Measurements from ENCODE around the gene STK17A. TPM values are rescaled to one million over a fixed set of nuclear protein-coding genes. Genes with fewer than 3 reads are reported as not detected.

STK17A gene
- 37.2 and 64.0 TPM in 2 replicates for total RNA-seq

DNA sequence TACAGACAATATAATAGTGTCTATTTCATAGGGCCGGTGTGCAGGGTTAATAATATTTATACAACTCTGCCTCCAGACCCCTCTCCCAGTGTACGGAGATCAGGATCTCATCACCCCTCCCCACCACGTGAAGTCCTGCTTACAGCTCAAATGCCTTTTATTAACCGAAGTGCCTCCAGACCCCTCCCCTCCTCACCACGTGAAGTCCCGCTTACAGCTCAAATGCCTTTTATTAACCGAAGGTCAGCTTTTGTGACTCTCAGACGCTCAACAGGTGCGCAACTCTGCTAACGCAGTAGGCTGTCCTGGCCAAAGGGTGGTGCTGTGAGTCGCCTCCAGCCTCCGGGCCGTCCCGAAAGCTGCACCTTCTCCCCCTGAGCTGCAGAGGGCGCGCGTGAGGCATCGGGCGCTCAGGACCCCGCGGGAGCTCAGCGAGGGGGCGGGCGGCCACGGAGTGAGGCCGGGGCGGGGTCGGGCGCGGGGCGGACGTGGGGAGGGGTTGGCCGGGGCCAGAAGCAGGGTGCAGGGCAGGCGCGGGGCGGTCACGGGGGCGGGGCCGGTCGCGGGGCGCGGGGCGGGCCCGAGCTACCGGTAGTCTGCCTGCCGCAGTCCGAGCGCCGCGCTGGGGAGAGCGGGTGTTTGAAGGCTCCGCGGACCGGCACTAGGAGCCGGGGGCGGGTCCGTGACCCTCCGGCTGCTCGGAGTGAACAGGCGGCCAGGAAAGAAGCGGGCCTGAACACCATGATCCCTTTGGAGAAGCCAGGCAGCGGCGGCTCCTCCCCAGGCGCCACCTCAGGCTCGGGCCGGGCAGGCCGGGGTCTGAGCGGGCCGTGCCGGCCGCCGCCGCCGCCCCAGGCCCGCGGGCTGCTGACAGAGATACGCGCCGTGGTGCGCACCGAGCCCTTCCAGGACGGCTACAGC, at the start of gene STK17A:
TSS of gene STK17A (plus strand) at position 606 of the 921 bp plus-strand sequence. CDS start at position 742, 136 bp downstream.
- no peak for DNase-seq (ENCODE audit: extremely low read depth, low read depth, low spot score)

DNA sequence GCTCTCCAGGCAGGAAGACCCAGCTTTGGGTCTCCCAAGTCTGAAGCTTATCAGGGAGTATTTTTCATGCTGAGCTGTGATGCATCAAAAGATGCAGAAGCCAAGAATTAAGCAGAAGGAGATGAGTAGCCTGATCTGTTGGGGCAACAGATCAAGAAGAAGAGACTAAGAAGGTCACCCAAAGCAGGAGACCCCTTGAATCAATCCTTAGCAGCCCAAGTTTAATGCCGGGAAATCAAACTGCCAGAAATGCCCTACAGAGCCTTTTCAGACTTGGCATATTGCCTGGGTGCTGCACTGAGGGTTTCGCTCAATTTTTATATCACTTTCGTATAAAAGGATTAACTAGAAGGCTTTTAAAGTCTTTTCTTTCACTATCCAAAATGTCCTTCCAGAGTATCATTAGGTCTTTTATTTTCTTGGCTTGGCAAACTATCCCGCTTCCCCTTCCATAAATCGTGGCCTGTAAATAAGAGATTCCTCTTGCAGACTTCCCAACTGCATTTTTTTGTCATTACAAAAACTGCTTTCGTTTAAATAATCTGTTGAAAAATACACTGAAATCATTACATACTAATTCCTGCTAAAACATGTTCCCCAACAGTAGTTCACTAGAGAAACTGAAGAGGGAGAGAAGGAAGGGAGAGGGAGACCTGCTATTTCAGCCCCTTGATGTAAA, 49.0 kb upstream of the STK17A start:
- DNase-seq (ENCODE audit: extremely low read depth, low read depth, low spot score) = no peak

DNA sequence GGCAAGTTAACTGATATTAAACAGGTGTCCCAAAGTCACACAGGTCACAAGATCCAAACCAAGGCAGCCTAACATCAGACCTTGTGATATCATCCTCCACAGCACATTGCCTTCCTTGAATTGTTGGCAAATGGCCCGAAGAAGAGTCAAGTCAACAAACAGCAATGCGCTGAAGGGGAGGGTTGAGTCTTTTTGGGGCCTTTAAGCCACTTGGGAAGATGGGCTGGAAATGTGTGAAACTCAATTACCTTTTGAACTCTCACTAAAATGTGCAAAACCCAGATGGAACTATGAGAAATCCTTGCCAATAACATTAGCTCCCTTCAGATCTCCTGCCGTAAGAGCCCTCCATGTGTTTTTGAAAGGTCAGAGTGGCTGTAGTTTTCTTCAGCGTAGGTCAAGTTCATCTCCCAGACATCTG, 47.9 kb upstream of the STK17A start:
- DNase-seq (ENCODE audit: extremely low read depth, low read depth, low spot score) = no peak

DNA sequence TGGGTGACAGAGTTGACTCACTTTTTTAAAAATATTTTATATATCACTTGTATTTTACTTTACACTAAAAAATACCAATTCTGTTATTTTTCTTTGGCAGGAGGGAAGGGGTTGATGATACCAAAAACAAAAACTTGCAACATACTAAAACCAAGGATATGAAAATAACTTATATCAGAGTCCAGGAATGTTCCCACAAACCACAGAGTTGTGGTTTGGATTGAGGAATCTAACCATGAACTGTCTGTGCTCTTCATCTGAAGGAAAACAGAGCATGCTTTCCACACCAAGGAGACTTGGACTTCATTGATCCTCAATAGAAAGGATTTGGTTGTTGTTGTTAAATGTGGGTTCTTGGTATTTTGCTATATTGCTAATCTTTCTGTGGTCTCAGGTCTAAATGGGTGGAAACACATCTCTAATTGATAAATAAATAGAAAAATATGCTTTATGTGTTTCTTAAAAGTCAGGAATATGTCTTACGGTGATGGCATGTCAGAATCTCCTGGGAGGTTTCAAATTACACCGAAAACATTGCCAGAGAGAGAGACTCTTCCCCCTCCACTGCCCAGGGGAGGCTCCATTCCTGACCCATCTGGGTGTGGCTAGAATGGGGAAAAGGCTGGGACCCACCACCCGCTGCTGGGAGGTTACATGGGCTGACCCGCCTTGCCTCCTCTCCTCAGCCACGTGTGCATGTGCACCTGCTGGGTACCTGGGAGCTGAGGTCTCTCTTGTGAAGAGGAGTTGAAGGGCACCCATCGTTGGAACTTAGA, 46.9 kb upstream of the STK17A start:
- no peak for DNase-seq (ENCODE audit: extremely low read depth, low read depth, low spot score)

DNA sequence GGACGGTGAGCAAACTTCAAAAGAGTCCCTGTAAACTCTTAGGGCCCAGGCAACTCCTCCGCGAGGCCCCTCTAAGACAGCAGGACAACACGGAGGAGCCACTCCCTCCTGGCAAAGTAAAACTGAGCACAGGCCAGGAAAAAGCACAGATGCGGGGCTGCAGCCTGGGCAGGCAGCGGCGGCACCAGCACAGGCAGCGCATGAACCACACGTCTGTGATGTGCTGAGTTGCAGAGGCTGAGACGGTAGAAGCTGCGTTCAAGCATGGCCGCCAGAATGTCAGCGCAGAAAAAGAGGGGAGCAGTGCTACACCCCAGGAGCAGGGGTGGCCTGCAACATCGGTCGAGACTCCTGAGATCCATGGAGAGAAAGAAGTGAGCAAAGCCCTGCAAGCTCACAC, 46.1 kb upstream of the STK17A start:
- DNase-seq (ENCODE audit: extremely low read depth, low read depth, low spot score) = no peak

DNA sequence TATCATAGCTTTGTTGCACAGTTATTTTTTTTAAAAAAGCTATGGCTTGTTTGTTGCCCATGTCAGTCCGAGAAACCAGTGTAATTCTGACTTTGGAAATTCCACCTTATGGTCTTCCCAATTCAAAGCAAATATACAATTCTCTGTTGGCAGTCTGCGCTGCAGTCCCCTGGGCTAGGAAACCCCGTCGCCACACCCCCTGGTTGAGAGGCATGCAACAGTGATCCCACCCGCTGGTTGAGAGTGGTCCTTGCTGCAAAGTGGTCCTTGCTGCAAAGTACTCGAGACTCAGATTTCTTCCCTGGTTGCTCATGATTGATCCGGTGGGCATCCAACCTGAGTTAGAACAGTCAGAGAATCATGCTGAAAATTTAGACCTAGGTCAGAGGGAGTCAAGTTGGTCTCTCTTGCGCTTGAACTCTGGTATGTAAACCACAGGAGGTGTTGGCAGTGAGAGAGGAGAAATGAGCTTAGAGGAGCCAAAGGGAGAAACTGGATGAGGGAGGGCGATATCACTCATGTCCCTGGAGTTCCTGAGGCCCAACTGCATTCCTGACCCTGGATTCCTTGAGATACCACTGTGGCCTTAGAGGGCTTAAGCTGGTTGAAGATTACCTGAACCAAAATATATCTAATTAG, 45.0 kb upstream of the STK17A start:
- DNase-seq (ENCODE audit: extremely low read depth, low read depth, low spot score) = no peak

DNA sequence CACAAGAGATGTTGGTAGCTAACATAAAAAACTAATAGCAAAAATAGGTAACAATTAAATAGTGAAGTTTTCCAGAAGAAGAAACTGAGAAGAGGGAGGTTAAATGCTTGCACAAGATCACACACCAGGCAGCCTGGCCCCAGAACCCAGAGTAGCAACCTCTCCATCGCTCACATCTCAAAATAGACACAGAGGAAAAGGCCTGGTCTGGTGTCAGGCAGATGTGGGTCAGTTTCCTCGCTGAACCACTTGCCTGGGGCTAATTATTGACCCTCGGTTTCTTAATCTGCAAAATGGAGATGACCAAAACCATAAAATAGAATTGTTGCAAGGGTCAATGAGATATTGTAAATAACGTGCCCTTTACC, 44.5 kb upstream of the STK17A start:
- no peak for DNase-seq (ENCODE audit: extremely low read depth, low read depth, low spot score)

DNA sequence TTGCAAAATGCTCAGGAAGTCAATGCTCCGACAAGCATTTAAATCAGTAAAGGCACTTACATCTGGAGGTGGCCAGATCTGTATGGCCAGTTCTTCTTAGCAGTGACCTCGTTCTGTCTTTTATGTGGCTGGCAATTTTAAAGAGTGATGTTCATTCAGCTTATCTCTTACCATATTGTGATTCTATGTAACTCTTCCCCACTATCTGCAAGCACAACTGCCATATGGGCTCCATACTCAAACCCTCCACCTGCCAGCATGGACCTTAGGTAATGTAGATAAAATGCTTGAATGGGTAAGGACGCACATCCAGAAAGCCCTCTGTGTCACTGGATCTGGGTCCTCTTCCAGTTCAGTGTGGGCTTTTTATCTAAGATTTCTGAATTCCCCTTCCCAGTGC, 42.4 kb upstream of the STK17A start:
- no peak for DNase-seq (ENCODE audit: extremely low read depth, low read depth, low spot score)

DNA sequence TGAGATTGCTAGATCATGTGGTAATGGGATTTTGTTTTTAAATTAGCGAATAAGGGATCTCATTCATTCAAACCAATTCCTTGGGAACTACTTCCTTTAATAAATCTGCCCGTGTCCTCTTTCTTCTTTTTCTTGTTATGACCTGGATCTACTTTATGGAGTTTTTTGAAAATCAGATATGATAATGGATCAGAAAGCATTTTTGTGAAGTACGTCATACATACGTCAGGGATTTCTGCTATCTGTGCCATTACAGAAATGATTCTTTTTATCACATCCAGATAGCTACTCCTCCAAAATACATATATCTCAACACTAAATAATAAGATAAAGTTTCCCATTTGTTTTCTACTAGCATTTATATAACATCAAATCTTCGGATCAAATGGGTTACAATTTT, 40.2 kb upstream of the STK17A start:
- DNase-seq (ENCODE audit: extremely low read depth, low read depth, low spot score) = no peak

DNA sequence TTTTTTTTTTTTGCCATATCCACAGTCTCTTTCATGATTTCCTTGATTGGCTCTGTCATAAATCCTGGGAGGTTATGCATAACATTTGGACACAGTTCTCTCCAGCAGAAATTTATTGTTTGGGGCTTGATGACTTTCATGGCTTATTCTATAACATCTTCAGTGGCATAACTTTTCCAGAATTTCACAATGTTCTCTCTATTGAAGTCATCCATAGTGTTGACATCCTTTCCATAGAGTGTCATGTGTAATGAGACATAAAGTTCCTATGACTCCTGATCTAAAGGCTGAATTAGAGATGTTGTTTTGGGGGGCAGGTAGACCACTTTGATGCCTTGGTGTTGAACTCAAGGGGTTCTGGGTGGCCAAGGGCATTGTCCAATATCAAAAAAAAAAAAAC, 36.7 kb upstream of the STK17A start:
- DNase-seq (ENCODE audit: extremely low read depth, low read depth, low spot score) = no peak

DNA sequence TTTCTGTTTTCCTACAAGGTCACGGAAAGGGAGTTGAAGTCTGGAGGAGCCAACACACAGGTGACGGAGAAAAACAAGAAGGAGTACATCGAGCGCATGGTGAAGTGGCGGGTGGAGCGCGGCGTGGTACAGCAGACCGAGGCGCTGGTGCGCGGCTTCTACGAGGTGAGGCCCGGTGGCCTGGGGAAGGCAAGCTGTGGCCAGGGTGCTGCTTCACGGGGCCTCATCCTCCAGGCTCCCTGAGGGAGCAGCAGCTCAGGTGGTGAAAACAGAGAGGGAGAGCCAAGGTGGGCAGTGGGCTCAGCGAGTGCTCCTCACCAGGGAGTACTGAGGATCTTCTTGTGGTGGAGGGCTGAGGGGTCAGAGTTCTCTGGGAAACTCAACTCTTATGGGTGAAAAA, 32.5 kb upstream of the STK17A start:
- no peak for DNase-seq (ENCODE audit: extremely low read depth, low read depth, low spot score)

DNA sequence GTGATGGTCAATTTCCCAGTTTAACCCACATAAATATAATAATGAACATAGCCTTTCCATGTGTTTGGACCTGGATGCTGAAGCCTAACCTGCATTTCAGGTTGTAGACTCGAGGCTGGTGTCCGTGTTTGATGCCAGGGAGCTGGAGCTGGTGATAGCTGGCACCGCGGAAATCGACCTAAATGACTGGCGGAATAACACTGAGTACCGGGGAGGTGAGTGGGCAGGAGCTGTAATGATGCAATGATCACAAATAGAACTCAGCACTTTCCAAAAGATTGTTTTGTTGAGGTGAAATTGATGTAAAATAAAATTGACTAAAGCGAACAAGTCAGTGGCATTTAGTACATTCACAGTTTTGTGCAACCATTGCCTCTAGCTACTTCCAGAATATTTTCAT, 30.8 kb upstream of the STK17A start:
- DNase-seq (ENCODE audit: extremely low read depth, low read depth, low spot score) = no peak

DNA sequence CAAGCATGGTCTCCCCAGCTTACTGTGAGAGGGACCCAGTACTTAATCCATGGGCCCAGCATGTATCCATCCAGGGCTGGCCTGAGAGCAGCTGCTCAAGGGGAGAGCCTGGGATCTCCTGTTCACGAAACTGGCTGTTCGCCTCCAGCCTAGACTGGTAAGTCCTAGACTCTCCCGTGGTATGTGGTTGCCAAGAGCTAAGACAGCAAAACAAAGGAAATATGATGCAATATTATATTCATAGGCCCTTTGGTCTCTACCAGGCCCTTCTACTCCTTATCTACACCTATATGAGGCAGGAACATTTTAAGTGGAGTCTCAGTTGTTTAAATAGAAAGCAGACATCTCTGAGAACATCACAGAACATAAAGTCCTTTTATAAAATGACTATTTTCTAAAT, 28.9 kb upstream of the STK17A start:
- DNase-seq (ENCODE audit: extremely low read depth, low read depth, low spot score) = no peak

DNA sequence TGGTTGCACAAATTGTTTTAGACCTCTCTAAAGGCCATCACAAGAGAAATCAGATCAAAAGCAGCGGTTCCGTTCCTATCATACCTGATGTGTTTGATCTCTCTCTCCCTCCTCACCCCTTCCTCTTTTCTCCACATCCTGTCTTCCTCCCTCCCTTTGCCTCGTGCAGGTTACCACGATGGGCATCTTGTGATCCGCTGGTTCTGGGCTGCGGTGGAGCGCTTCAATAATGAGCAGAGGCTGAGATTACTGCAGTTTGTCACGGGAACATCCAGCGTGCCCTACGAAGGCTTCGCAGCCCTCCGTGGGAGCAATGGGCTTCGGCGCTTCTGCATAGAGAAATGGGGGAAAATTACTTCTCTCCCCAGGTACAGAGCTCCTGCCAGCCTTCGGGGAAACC, 28.5 kb upstream of the STK17A start:
- DNase-seq (ENCODE audit: extremely low read depth, low read depth, low spot score) = no peak

DNA sequence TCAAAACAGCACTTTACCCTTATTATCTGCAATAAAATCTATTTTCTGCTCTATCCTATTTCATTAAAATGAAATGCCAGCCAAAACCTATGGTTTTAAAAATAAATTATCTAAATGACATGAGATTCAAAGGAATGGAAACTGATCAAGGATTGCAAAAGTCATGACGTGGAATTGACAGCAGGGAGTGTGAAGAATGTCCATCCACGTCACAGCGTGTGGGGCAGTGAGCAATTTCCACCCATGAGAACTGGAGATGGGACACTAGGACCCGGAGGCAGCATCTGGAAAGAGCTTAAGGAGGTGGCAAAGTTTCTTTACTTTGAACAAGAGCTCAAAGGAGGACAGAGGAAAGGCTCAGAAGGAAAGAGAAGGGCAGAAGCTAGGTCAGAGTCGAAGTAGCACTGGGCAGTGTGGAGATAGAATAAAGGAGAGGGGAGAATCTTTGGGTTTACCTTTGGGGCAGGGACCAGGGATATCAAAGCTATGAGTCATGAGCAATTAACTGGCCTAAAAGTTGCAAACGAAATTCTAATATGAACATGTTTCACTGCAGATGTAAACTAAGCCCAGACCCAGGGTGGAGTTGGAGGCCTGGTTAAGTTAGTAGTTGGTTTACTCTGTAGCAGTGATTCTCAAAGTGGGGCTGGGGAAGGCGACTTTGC, 24.9 kb upstream of the STK17A start:
- no peak for DNase-seq (ENCODE audit: extremely low read depth, low read depth, low spot score)

DNA sequence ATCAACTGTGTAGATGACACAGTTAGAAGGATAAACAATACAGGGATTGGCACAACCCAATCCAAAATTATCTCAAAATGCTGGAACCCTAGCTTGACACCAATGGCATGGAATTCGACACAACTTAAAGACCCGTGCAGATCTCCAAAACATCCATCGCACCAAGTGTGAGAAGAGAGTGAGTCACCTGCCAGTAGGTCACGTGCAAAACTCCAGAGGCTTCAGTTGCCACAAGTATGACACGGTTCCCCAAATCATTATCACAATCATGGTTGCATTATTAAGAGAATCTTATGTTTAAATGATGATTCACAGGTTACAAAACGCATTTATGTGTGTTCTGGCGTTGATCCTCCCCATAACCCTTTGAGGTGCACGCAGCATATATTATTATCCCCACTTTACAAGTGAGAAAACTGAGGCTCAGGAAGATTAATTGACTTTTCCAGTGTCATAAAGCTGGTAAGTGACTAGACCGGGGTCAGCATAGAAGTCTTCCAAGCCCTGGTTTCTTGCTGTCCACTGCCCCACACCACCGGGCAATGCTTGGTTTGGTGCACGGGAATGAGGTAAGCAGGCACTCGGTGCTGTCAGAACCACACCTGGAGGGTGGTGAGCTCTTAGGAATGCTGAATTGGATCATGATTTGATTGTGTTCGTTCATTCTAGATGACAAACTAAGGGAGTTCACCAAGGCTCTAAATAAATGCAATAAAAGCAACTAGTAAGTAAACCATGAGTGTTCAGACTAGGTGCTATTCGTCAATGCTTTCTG, 23.6 kb upstream of the STK17A start:
- DNase-seq (ENCODE audit: extremely low read depth, low read depth, low spot score) = no peak

DNA sequence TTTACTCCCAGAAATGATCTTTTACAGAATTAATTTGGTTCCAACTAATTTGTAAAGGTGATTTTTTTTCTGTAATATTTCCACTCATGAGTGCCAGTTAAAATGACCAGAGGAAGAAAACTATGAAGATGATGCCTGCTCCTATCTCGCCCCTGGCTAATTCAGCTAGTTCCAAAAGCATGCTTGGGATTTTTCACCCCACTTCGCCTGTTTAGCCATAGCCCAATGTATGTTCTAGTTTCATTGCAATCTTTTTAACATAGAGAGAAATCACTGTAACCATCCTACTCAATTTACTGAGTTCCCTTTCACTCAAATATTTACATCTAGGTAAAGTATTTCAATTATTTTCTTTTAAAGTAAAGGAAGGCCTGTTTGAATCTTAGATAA, 23.0 kb upstream of the STK17A start:
- DNase-seq (ENCODE audit: extremely low read depth, low read depth, low spot score) = no peak

DNA sequence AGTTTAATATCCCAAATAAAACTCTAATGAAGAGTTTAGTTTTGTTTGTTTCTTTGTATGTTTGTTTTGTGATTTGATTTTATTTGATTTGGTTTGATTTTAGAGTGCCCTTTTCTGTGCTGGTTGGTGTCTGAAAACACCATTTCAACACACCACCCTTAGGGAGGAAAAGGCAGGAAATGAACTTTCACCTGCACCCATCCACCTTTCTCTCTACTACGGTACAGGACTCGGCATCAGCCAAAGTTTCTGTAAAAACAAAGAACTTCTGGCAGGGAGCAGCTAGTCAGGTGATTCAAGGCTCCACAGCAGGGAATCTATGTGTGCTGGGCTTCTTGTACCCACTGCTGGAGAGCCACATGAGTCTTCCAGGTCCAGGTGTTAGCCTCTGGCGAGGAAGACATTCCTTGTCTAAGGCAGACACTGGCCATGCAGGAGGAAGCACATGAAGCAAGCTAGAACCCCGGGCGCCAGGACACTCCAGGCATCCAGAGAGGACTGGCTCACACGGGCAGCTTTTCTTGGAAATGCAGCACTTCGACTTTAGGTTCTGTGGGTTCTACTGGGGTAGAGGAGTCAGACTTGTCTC, 22.1 kb upstream of the STK17A start:
- no peak for DNase-seq (ENCODE audit: extremely low read depth, low read depth, low spot score)

DNA sequence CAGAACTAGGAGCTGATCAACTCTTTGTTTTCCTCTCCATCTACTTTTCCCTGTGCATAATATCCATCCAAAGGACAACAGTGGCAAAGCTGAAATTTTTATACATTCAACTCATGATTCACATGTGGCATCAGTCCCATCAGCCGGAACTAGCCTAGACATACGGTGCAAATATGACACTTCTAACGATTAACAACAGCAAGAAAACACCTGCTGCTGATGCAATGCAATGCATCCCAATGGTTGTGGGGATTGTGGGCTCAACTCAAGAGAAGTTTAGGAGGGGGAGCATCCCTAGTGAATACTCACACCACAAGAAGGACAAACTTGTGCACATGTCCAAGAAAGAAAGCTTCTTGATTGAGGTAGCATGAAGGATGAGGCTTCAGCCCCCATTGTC, 20.5 kb upstream of the STK17A start:
- no peak for DNase-seq (ENCODE audit: extremely low read depth, low read depth, low spot score)

Data from glomerular endothelial cell (primary cell).